ENCODE results near the gene SYTL3. TPM values are rescaled to one million over a fixed set of nuclear protein-coding genes. Genes with fewer than 3 reads are reported as not detected.

SYTL3 gene
- total and polyA plus RNA-seq, 2 donors (not counting 1 experiment from before 2014, with no cell fraction given) = 1.1 to 5.4 TPM

GRCh38 chr6:158730541-158730907 is 80.7 kb downstream of the SYTL3 start:
- Histone ChIP-seq H3K4me1 (ENCODE audit: control insufficient read depth in 2 of 2, insufficient read depth in 2 of 2, low read length in 2 of 2) (no peaks in the 10 kb centered on the region), H4K20me1 (ENCODE audit: control insufficient read depth, insufficient read depth, low read length, poor library complexity, severe bottlenecking) (no peaks in the 10 kb centered on the region), H3K27me3 (replicated peaks in 1 of 4; ENCODE audit: control extremely low read depth in 1 of 4, control insufficient read depth in 3 of 4, insufficient read depth in 4 of 4, low read length in 3 of 4) (no peaks in the 10 kb centered on the region), H3K79me2 (ENCODE audit: control insufficient read depth, insufficient read depth, low read length) (no peaks in the 10 kb centered on the region), H3K36me3 (replicated peaks in 1 of 2; ENCODE audit: control extremely low read depth in 1 of 2, control insufficient read depth in 1 of 2, extremely low read depth in 1 of 2, insufficient read depth in 2 of 2, low read length in 1 of 2) (no peaks in the 10 kb centered on the region), H3K4me2 (replicated peaks; ENCODE audit: low read depth, low read length, poor library complexity, severe bottlenecking) (no peak overlapping the region), H3K9me3 (ENCODE audit: control extremely low read depth in 1 of 3, control insufficient read depth in 2 of 3, insufficient read depth in 1 of 3, low read length in 2 of 3) (peaks cover 2 to 32% (median 16%) of the 10 kb centered on the region in 3 donors), H3K9ac (ENCODE audit: low read length) (no peak overlapping the region), H3K4me3 (ENCODE audit: control extremely low read depth in 1 of 5, extremely low read depth in 1 of 5, insufficient read depth in 1 of 5, low read depth in 2 of 5, low read length in 4 of 5) (no peak overlapping the region), H3K27ac (ENCODE audit: low read length in 2 of 2) (no peak overlapping the region), H2AFZ (ENCODE audit: insufficient read depth, low read depth, low read length, poor library complexity, severe bottlenecking) (no peak overlapping the region)
- Mint-ChIP-seq H3K27me3 (no peaks in the 10 kb centered on the region), H3K4me3 (no peak overlapping the region), H3K4me1 (no peaks in the 10 kb centered on the region), H3K27ac (no peak overlapping the region), H3K9me3 (ENCODE audit: insufficient read depth) (no peaks in the 10 kb centered on the region)
- no peak for ATAC-seq (ENCODE audit: low read depth)
- intact Hi-C loops (cut with micrococcal nuclease) = no loop called here
- WGBS (ENCODE audit: insufficient coverage) = 97% methylated on average over 12 of the region's 18 CpGs
- DNase-seq = no peak
- POLR2A ChIA-PET = no interaction called here
- TF ChIP-seq CTCF (IDR thresholded peaks at IDR 0.05) = no peak
- TF ChIP-seq EZH2 (IDR thresholded peaks at IDR 0.05; ENCODE audit: borderline replicate concordance, insufficient read depth, low read depth, low read length, poor library complexity, severe bottlenecking) = no peak
- CTCF ChIA-PET = interaction anchor here (1.0 to 1.2 kb wide), 2 partner anchors 12 kb away, joined by 3 read pairs; no protein-coding TSS in a partner anchor

DNA sequence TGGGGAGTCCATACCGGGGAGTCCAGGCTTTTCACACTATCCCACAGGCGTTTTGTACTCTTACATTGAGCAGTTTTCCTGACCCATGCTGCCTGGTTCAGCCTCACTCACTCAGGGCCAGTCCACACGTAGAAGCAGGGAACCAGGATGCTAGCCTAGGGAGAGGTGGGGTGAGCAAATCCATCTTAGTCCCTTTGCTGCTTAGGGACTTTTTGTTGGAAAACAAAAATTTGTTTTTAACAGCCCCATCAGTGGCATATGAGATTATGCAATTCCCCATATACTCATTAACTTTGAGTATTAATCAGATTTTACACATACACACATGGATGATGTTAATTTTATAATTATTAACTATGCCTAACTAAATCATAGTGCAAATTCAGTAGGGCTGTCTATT is 85.2 kb downstream of the SYTL3 start:
- intact Hi-C loops (cut with micrococcal nuclease) = no loop called here
- no peak for DNase-seq
- Histone ChIP-seq H3K4me1 (ENCODE audit: control insufficient read depth in 2 of 2, insufficient read depth in 2 of 2, low read length in 2 of 2) (no peaks in the 10 kb centered on the region), H3K79me2 (ENCODE audit: control insufficient read depth, insufficient read depth, low read length) (no peaks in the 10 kb centered on the region), H2AFZ (ENCODE audit: insufficient read depth, low read depth, low read length, poor library complexity, severe bottlenecking) (no peak overlapping the region), H3K4me3 (ENCODE audit: control extremely low read depth in 1 of 5, extremely low read depth in 1 of 5, insufficient read depth in 1 of 5, low read depth in 2 of 5, low read length in 4 of 5) (no peak overlapping the region), H3K9ac (ENCODE audit: low read length) (no peak overlapping the region), H3K27me3 (replicated peaks in 1 of 4; ENCODE audit: control extremely low read depth in 1 of 4, control insufficient read depth in 3 of 4, insufficient read depth in 4 of 4, low read length in 3 of 4) (no peaks in the 10 kb centered on the region), H3K36me3 (replicated peaks in 1 of 2; ENCODE audit: control extremely low read depth in 1 of 2, control insufficient read depth in 1 of 2, extremely low read depth in 1 of 2, insufficient read depth in 2 of 2, low read length in 1 of 2) (no peaks in the 10 kb centered on the region), H3K27ac (ENCODE audit: low read length in 2 of 2) (no peak overlapping the region), H3K9me3 (ENCODE audit: control extremely low read depth in 1 of 3, control insufficient read depth in 2 of 3, insufficient read depth in 1 of 3, low read length in 2 of 3) (peaks cover 2 to 43% (median 20%) of the 10 kb centered on the region in 3 donors), H4K20me1 (ENCODE audit: control insufficient read depth, insufficient read depth, low read length, poor library complexity, severe bottlenecking) (no peaks in the 10 kb centered on the region), H3K4me2 (replicated peaks; ENCODE audit: low read depth, low read length, poor library complexity, severe bottlenecking) (no peak overlapping the region)
- TF ChIP-seq EZH2 (IDR thresholded peaks at IDR 0.05; ENCODE audit: borderline replicate concordance, insufficient read depth, low read depth, low read length, poor library complexity, severe bottlenecking) (no peak), CTCF (IDR thresholded peaks at IDR 0.05) (no peak)
- 78% methylated on average over 3 of the region's 3 CpGs for WGBS (ENCODE audit: insufficient coverage)
- Mint-ChIP-seq H3K27me3 (no peaks in the 10 kb centered on the region), H3K9me3 (ENCODE audit: insufficient read depth) (peaks cover 4% of the 10 kb centered on the region), H3K4me1 (no peaks in the 10 kb centered on the region), H3K4me3 (no peak overlapping the region), H3K27ac (no peak overlapping the region)
- ATAC-seq (ENCODE audit: low read depth) = no peak
- POLR2A ChIA-PET = no interaction called here
- CTCF ChIA-PET = interaction anchor here (1.8 kb wide), 1 partner anchor 44 kb away, joined by 4 read pairs; no protein-coding TSS in a partner anchor

Measured in B cell (primary cell).